HepG2 (cell line): Measurements from ENCODE around the gene TOM1L2. TPM values are rescaled to one million over a fixed set of nuclear protein-coding genes. Genes with fewer than 3 reads are reported as not detected.

ENCODE experiments used
- ELF1 ChIP-seq: sonication (generic); formaldehyde crosslinking; IDR thresholded peaks from 2 replicates; pipeline ENCODE4 v1.4.0; 2020; ENCODE audit warnings: missing genetic modification reagents
- FOXO1 ChIP-seq: sonication (generic); formaldehyde crosslinking; IDR thresholded peaks from 2 replicates; pipeline ENCODE4 v1.4.0; 2020; ENCODE audit warnings: missing genetic modification reagents
- HES4 ChIP-seq: sonication (generic); formaldehyde crosslinking; IDR thresholded peaks from 2 replicates; pipeline ENCODE4 v1.9.0; 2021; ENCODE audit warnings: mild to moderate bottlenecking, missing genetic modification reagents, borderline replicate concordance
- KMT2A ChIP-seq: sonication (generic); formaldehyde crosslinking; IDR thresholded peaks from 2 replicates; pipeline ENCODE4 v1.4.0; 2020; ENCODE audit warnings: missing genetic modification reagents
- MTF2 ChIP-seq: sonication (generic); formaldehyde crosslinking; IDR thresholded peaks from 2 replicates; pipeline ENCODE4 v1.5.0; 2020; ENCODE audit warnings: missing genetic modification reagents, borderline replicate concordance
- NFATC3 ChIP-seq: sonication (generic); formaldehyde crosslinking; IDR thresholded peaks from 2 replicates; pipeline ENCODE4 v1.5.1; 2020; ENCODE audit warnings: mild to moderate bottlenecking, missing genetic modification reagents
- SIN3A ChIP-seq: IDR thresholded peaks from 2 replicates; pipeline ENCODE4 v1.6.1; 2011; ENCODE audit warnings: low read depth, mild to moderate bottlenecking, control low read depth, low read length, borderline replicate concordance
- SKI ChIP-seq: fragments of 450-650 bp; IDR thresholded peaks from one replicate; pipeline ENCODE4 v1.6.1; 2018; ENCODE audit warnings: mild to moderate bottlenecking; ENCODE audit not compliant: partially characterized antibody
- SNRNP70 ChIP-seq: fragments of 200-400 bp; formaldehyde crosslinking; IDR thresholded peaks from 2 replicates; pipeline ENCODE4 v1.6.1; 2017; ENCODE audit warnings: mild to moderate bottlenecking, low read depth, low read length, moderate library complexity
- TCF12 ChIP-seq, 2 experiments: fragments of 450-650 bp in 1 of 2; sonication (generic) in 1 of 2; formaldehyde crosslinking in 1 of 2; IDR thresholded peaks; 2 replicates each; pipeline versions ENCODE4 v1.6.1 to v1.8.0; 2017 to 2022; ENCODE audit warnings: antibody characterized with exemption in 1 of 2, mild to moderate bottlenecking in 1 of 2, missing genetic modification reagents in 1 of 2, moderate library complexity in 1 of 2
- TIGD3 ChIP-seq: sonication (generic); formaldehyde crosslinking; IDR thresholded peaks from 2 replicates; pipeline ENCODE4 v1.5.1; 2020; ENCODE audit warnings: mild to moderate bottlenecking, missing genetic modification reagents, borderline replicate concordance
- YEATS2 ChIP-seq: sonication (generic); formaldehyde crosslinking; IDR thresholded peaks from 2 replicates; pipeline ENCODE4 v1.4.0; 2020; ENCODE audit warnings: missing genetic modification reagents, borderline replicate concordance
- ZBTB40 ChIP-seq, 2 experiments: fragments of 450-650 bp in 1 of 2; sonication (generic) in 1 of 2; formaldehyde crosslinking in 1 of 2; IDR thresholded peaks; 2 replicates each; pipeline versions ENCODE4 v1.6.1 to v1.8.0; 2016 to 2022; ENCODE audit warnings: antibody characterized with exemption in 1 of 2, mild to moderate bottlenecking in 1 of 2, missing genetic modification reagents in 1 of 2
- ZNF230 ChIP-seq: sonication (generic); formaldehyde crosslinking; IDR thresholded peaks from 2 replicates; pipeline ENCODE4 v1.4.0; 2020; ENCODE audit warnings: mild to moderate bottlenecking, missing genetic modification reagents
- ZNF3 ChIP-seq: IDR thresholded peaks from 2 replicates; pipeline ENCODE4 v1.7.0; 2017; ENCODE audit warnings: inconsistent platforms
- ZNF546 ChIP-seq: sonication (generic); formaldehyde crosslinking; conservative IDR thresholded peaks from 2 replicates; pipeline ENCODE4 v1.8.1; 2023; ENCODE audit warnings: mild to moderate bottlenecking, missing genetic modification reagents
- ZNF616 ChIP-seq: sonication (generic); formaldehyde crosslinking; IDR thresholded peaks from 2 replicates; pipeline ENCODE4 v1.5.0; 2020; ENCODE audit warnings: low read depth, mild to moderate bottlenecking, missing genetic modification reagents
- ZNF816 ChIP-seq: sonication (generic); formaldehyde crosslinking; IDR thresholded peaks from 2 replicates; pipeline ENCODE4 v1.8.0; 2022; ENCODE audit warnings: missing genetic modification reagents, mild to moderate bottlenecking, borderline replicate concordance
- polyA plus RNA-seq, 8 experiments: library from polyadenylated mRNA; depleted of rRNA in 3 of 8; stranded (reverse) in 7 of 8; unstranded in 1 of 8; fragments of >200 nt; fragmentation: Illumina TruSeq in 4 of 8; extraction: Trizol in 4 of 8; gene quantifications; 2 replicates each; pipeline versions ENCODE4 v1.2.1 to v1.2.3, GENCODE V29; 2011 to 2016; ENCODE audit warnings: low read depth in 4 of 8, missing spikeins in 1 of 8, mixed read lengths in 1 of 8; ENCODE audit not compliant: insufficient read depth in 1 of 8
- total RNA-seq, 5 experiments: library from RNA; depleted of rRNA; stranded (reverse); fragments of >200 nt; fragmentation: Illumina TruSeq; extraction: Trizol; gene quantifications; 2 replicates each; pipeline ENCODE4 v1.2.3, GENCODE V29; 2016; ENCODE audit warnings: low read depth in 1 of 5

The TOM1L2 gene
- total and polyA plus RNA-seq, 2 of the 13 experiments (the other 11 are each of a cell fraction or from before 2014, with no cell fraction given), result 4.7 to 7.4 TPM

GRCh38 chr17:17812211-17813054 lies 159.8 kb downstream of the TOM1L2 start (continued):
- TF ChIP-seq SIN3A (no peak), ZNF230 (CRISPR knock-in tag) (no peak), YEATS2 (no peak; the same call in 1 of the 2 replicates), SNRNP70 (no peak), SKI (peak; percentile 9), ZNF3 (CRISPR knock-in tag) (no peak), FOXO1 (CRISPR knock-in tag) (no peak), ZNF816 (no peak), TIGD3 (CRISPR knock-in tag) (no peak), MTF2 (CRISPR knock-in tag) (no peak), ZNF616 (CRISPR knock-in tag) (no peak), TCF12 (IDR thresholded peaks at IDR 0.05) (no peak), TCF12 (CRISPR knock-in tag; IDR thresholded peaks at IDR 0.05) (no peak), ZNF546 (CRISPR knock-in tag) (no peak), KMT2A (CRISPR knock-in tag) (no peak), ELF1 (CRISPR knock-in tag) (no peak; the same call in 1 of the 2 replicates), NFATC3 (CRISPR knock-in tag) (no peak), ZBTB40 (IDR thresholded peaks at IDR 0.05) (no peak), ZBTB40 (CRISPR knock-in tag; IDR thresholded peaks at IDR 0.05) (no peak), HES4 (CRISPR knock-in tag) (peak; percentile 46; the same call in 1 of the 2 replicates)
